GM21390 (cell line): ENCODE data around the gene DIAPH2.
A peak's percentile ranks its signal among the peaks of the same experiment; 100 is the strongest.
"Not testable (repeated sequence)": the region's sequence is repeated elsewhere in the genome, so short reads cannot be mapped to it uniquely, and the experiment has no call there.

Experiments used
- ATAC-seq: cut with Tn5 transposase; IDR thresholded peaks from one replicate; pipeline ENCODE4 v1.9.1; 2021; ENCODE audit not compliant: unreplicated experiment

The DIAPH2 gene

GRCh38 chrX:96684339-96685209 is at the start of gene DIAPH2:
Gene DIAPH2, plus strand, starts transcription at chrX:96684842.
- ATAC-seq = peak; percentile 74

DNA sequence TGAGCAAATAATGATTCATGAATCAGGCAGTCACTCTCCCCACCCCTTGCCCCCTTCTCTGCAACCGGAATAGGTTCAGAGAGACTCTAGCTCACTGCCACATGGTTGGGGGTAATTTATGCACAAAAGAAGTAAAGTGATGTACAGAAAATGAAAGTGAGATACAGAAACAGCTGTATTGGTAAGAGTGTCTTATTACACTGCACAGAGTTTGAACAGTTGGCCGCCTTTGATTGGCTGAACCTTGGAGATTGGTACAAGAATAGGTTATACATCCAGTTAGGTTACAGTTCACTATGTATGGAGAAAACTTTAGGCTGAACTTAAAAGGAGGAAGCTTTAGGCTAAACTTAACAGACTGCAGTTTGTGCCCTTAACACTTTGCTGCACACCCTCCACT is 34.6 kb upstream of the DIAPH2 start:
- no peak for ATAC-seq

- ATAC-seq = no peak
Measured at GRCh38 chrX:96655947-96656623, 28.6 kb upstream of the DIAPH2 start.

GRCh38 chrX:96682516-96682915 is 2.1 kb upstream of the DIAPH2 start:
- no peak for ATAC-seq

DNA sequence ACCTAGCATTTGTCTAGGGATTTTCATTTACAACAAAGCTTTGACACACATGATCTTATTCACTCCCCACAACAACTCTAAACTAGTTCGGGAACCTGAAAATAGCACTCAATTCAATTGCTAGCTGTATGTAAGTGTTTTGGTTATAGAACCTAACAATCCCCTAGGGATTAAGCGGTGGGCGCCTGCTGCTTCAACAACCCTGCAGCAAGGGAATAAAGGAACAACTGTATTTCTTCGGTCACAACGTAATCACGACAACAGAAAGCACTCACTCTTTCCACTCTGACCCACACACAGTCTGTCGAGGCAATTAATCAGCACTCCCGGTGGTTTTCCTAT is 674 bp upstream of the DIAPH2 start:
- ATAC-seq = peak; percentile 12

- ATAC-seq = peak; percentile 33
Measured at GRCh38 chrX:96685210-96686099, 813 bp downstream of the DIAPH2 start.

- no peak for ATAC-seq
Measured at GRCh38 chrX:96687776-96688175, 3.1 kb downstream of the DIAPH2 start.

DNA sequence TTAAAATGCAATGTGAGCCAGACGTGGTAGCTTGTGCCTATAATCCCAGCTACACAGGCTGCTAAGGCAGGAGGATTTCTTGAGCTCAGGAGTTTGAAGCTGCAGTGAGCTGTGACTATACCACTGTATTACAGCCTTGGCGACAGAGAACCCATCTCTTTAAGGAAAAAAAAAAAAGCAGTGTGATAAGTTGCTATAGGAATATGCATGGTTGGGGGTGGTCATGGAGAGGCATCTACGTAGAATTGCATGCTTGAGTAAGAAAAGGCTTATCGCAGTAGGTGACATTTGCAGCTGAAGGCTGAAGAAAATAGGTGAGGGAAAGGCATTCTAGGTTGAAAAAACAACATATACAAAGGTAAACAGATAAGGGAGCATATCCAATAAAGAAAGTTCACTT is 4.1 kb downstream of the DIAPH2 start:
- no peak for ATAC-seq

DNA sequence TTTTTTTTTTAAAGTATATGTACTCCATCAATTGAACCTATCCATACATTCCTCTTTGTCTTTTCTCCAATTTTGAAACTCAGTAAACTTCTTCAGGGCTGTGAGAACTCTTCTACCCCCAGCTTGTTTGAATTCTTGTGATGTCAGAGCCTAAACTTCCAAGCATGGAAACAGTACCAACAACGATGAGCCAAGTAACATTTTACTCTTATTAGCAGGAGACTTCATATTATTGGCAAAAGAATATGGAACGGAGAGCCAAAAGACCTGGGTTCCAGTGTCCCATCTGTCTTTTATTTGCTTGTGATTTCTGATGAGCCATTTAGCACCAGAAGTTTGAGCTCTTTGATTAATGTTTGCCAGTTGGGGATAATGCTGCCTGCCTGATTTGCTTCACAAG is 5.3 kb downstream of the DIAPH2 start:
- ATAC-seq = no peak

DNA sequence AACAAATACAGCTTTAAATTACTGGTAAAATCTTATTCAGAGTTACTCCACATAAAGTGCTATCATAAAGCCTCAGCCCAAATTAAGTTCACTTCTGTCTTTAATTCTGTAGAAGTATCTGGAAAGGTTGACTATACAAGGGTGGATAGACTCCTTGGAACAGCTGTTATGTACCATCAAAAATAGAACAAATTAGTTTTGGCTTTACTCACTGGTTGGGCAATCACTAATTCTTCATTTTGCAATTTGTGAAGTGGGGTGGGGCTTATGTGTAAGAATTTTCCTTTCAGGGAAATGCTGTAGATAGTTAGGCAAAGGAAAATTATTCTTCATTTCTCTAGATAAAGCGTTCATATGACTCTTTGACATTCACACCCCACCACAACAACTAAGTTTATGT is 7.8 kb downstream of the DIAPH2 start:
- no peak for ATAC-seq

GRCh38 chrX:96692890-96693289 is 8.2 kb downstream of the DIAPH2 start:
- ATAC-seq = no peak

GRCh38 chrX:96693407-96693806 is 8.8 kb downstream of the DIAPH2 start:
- no peak for ATAC-seq

GRCh38 chrX:96696462-96696861 is 11.8 kb downstream of the DIAPH2 start:
- no peak for ATAC-seq

- ATAC-seq = no peak
Measured at GRCh38 chrX:96700625-96701024, 16.0 kb downstream of the DIAPH2 start.

- ATAC-seq = no peak
Measured at GRCh38 chrX:96703379-96703778, 18.7 kb downstream of the DIAPH2 start.

DNA sequence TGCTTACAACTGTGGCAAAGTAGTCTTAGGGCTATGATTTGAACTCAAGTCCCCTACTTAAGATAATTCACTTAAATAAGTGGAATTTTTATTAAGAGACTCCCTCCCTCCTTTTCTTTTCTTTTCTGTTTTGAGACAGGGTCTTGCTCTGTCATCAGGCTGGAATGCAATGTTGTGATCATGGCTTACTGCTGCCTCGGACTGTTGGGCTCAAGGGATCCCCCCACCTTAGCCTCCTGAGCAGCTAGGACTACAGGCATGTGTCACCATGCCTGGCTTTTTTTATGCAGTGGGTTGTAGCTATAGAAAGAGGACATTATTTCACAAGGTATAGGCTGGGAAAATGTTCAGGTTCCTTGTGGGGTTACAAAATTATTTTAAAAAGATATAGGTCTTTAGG is 19.2 kb downstream of the DIAPH2 start:
- no peak for ATAC-seq

- no peak for ATAC-seq
Measured at GRCh38 chrX:96704629-96705028, 20.0 kb downstream of the DIAPH2 start.

DNA sequence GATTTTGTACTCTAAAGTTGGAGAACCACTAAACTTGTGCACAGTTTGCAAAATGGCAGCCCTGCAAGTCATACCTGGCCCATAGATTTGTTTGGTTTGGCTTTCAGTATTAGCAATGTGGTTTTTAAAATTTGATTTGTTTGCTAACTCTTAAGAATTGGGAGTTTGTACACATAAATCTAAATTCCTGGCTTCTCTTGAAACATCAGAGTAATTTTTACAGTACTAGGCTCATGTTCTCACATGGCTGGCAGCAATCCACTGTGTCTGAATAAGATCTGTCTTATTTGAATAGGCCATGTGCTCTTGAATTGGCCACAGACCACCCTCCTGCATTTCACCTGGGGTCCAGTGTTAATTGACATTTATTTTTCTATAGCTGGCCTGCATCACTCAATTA is 21.3 kb downstream of the DIAPH2 start:
- no peak for ATAC-seq

DNA sequence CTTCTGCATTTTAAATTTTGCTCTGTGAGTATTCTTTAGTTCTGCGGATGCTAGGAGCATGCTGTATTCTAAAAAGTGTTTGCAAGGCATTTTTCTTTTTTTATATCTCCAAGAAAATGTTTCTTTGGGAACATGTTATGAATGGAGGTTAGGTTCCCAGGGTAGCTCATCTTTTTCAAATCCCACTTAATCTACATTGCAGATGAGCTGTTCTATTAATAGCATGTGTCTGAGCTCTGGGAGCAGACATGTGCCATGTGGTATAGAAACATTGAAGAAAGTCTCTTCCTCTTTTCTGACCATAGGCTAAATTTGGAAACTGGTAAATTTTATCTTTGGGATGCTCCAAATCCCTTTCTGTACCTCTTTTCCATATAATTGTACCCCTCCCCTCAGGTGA is 23.2 kb downstream of the DIAPH2 start:
- no peak for ATAC-seq

- ATAC-seq = no peak
Measured at GRCh38 chrX:96710031-96710430, 25.4 kb downstream of the DIAPH2 start.

DNA sequence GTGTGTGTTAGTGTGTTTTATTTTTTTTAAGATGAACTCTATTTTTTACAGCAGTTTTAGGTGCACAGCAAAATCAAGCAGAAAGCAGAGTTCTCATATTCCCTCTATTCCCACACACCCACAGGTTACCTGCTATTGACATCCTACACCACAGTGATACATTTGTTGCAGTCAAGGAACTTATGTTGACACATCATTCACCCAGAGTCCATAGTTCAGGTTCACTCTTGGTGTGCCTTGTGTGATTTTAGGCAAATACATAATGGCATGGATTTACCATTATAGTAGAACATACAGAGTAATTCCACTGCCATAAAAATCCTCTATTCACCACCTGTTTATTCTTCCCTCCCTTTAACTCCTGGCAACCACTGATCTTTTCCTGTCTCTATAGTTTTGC is 28.7 kb downstream of the DIAPH2 start:
- no peak for ATAC-seq

DNA sequence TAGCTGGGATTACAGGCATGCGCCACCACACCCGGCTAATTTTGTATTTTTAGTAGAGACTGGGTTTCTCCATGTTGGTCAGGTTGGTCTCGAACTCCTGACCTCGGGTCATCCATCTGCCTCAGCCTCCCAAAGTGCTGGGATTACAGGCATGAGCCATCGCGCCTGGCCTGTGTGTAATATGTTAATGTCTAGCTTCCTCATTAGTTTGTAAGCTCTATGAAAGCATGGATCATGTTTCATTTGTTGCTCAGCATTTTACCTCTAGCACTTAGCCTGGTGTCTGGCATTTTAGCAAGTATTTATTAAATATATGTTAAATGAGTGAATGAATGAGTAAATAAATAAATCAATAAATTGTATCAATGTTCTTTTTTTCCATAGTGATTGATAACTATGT is 29.8 kb downstream of the DIAPH2 start:
- ATAC-seq = not testable (repeated sequence)
